Dermis microvascular lymphatic vessel endothelial cell (primary cell): ENCODE measurements around the gene KRTAP10-8. TPM values are rescaled to one million over a fixed set of nuclear protein-coding genes. Genes with fewer than 3 reads are reported as not detected.
"Not testable (repeated sequence)": the region's sequence is repeated elsewhere in the genome, so short reads cannot be mapped to it uniquely, and the experiment has no call there.

Experiments
- DNase-seq, 2 donors: peaks; one replicate each; pipeline versions ENCODE4 v3.0.0 to v3.0.0-alpha.2; 2010; ENCODE audit warnings: low read depth in 2 of 2
- total RNA-seq: library from RNA; depleted of rRNA; stranded (reverse); fragments of >200 nt; gene quantifications from 2 replicates; pipeline ENCODE4 v1.2.1, GENCODE V29; 2014

Gene KRTAP10-8
- total RNA-seq, 1 donor from 2014 or later: not detected

GRCh38 chr21:44579056-44579832 lies 32.6 kb upstream of the KRTAP10-8 start:
- DNase-seq: no peak

- no peak for DNase-seq
Observed at GRCh38 chr21:44579833-44580144, 32.1 kb upstream of the KRTAP10-8 start.

GRCh38 chr21:44580231-44580821 lies 31.6 kb upstream of the KRTAP10-8 start, which contains the start of gene KRTAP10-5:
TSS of gene KRTAP10-5 (minus strand) at chr21:44580604. CDS start at chr21:44580578, 26 bp downstream.
- not testable (repeated sequence) for DNase-seq

GRCh38 chr21:44581158-44581557 lies 30.7 kb upstream of the KRTAP10-8 start:
- no peak for DNase-seq

GRCh38 chr21:44582055-44582454 lies 29.8 kb upstream of the KRTAP10-8 start:
- DNase-seq: no peak

GRCh38 chr21:44583089-44583799 lies 28.6 kb upstream of the KRTAP10-8 start:
- DNase-seq: no peak

- DNase-seq: no peak
Observed at GRCh38 chr21:44583800-44584147, 28.1 kb upstream of the KRTAP10-8 start.

- DNase-seq: no peak
Observed at GRCh38 chr21:44585892-44586291, 26.0 kb upstream of the KRTAP10-8 start.

GRCh38 chr21:44589094-44589493 lies 22.8 kb upstream of the KRTAP10-8 start:
- no peak for DNase-seq

GRCh38 chr21:44589586-44590305 lies 22.1 kb upstream of the KRTAP10-8 start:
- DNase-seq: no peak

GRCh38 chr21:44590311-44590721 lies 21.6 kb upstream of the KRTAP10-8 start:
- no peak for DNase-seq

- not testable (repeated sequence) for DNase-seq
Observed at GRCh38 chr21:44590897-44591800, 20.7 kb upstream of the KRTAP10-8 start.

GRCh38 chr21:44591801-44592130 lies 20.1 kb upstream of the KRTAP10-8 start:
- not testable (repeated sequence) for DNase-seq

GRCh38 chr21:44592446-44593311 lies 19.2 kb upstream of the KRTAP10-8 start, which contains the start of gene KRTAP10-6:
TSS of gene KRTAP10-6 (minus strand) at chr21:44592505. CDS start at chr21:44592484, 21 bp downstream.
- no peak for DNase-seq

GRCh38 chr21:44593598-44594405 lies 18.1 kb upstream of the KRTAP10-8 start:
- no peak for DNase-seq

- no peak for DNase-seq
Observed at GRCh38 chr21:44594406-44594916, 17.4 kb upstream of the KRTAP10-8 start.

GRCh38 chr21:44595524-44595923 lies 16.4 kb upstream of the KRTAP10-8 start:
- DNase-seq: no peak

GRCh38 chr21:44596068-44596725 lies 15.7 kb upstream of the KRTAP10-8 start:
- DNase-seq: no peak
